ENCODE data around the gene SEC24D.
"Not testable (repeated sequence)": the region's sequence is repeated elsewhere in the genome, so short reads cannot be mapped to it uniquely, and the experiment has no call there.

The SEC24D gene

GRCh38 chr4:118777649-118778048 is 58.3 kb downstream of the SEC24D start:
- not testable (repeated sequence) for H3K27me3 ChIP-seq (ENCODE audit: insufficient read depth, low read length); H3K4me3 ChIP-seq (ENCODE audit: low read length); H3K9me3 ChIP-seq (ENCODE audit: insufficient read depth, low read depth, low read length); H3K36me3 ChIP-seq (ENCODE audit: insufficient read depth, low read depth, low read length); H3K27ac ChIP-seq (ENCODE audit: low read length); H3K9ac ChIP-seq (ENCODE audit: low read depth, low read length)
- H3K4me1 ChIP-seq (ENCODE audit: insufficient read depth, low read length) = peaks cover 17% of the 10 kb centered on the region

- H3K4me1 ChIP-seq (ENCODE audit: insufficient read depth, low read length) = peaks cover 19% of the 10 kb centered on the region
- H3K27ac ChIP-seq (ENCODE audit: low read length); H3K9ac ChIP-seq (ENCODE audit: low read depth, low read length); H3K27me3 ChIP-seq (ENCODE audit: insufficient read depth, low read length); H3K36me3 ChIP-seq (ENCODE audit: insufficient read depth, low read depth, low read length); H3K9me3 ChIP-seq (ENCODE audit: insufficient read depth, low read depth, low read length); H3K4me3 ChIP-seq (ENCODE audit: low read length): not testable (repeated sequence)
These were observed 58.8 kb downstream of the SEC24D start for GRCh38 chr4:118776955-118777640.

GRCh38 chr4:118776157-118776954 is 59.6 kb downstream of the SEC24D start:
- no peaks in the 10 kb centered on the region for H3K9me3 ChIP-seq (ENCODE audit: insufficient read depth, low read depth, low read length)
- H3K27ac ChIP-seq (ENCODE audit: low read length) = no peak overlapping the region
- peaks cover 19% of the 10 kb centered on the region for H3K4me1 ChIP-seq (ENCODE audit: insufficient read depth, low read length)
- H3K9ac ChIP-seq (ENCODE audit: low read depth, low read length) = no peak overlapping the region
- H3K4me3 ChIP-seq (ENCODE audit: low read length) = no peak overlapping the region
- H3K36me3 ChIP-seq (ENCODE audit: insufficient read depth, low read depth, low read length) = 0 out of 2 replicates have a peak, but pooled peaks cover under 1% of the 10 kb centered on the region
- no peaks in the 10 kb centered on the region for H3K27me3 ChIP-seq (ENCODE audit: insufficient read depth, low read length)

- H3K4me3 ChIP-seq (ENCODE audit: low read length) = no peak overlapping the region
- H3K9me3 ChIP-seq (ENCODE audit: insufficient read depth, low read depth, low read length) = no peaks in the 10 kb centered on the region
- no peaks in the 10 kb centered on the region for H3K27me3 ChIP-seq (ENCODE audit: insufficient read depth, low read length)
- peaks cover 19% of the 10 kb centered on the region for H3K4me1 ChIP-seq (ENCODE audit: insufficient read depth, low read length)
- H3K27ac ChIP-seq (ENCODE audit: low read length) = no peak overlapping the region
- no peak overlapping the region for H3K9ac ChIP-seq (ENCODE audit: low read depth, low read length)
- H3K36me3 ChIP-seq (ENCODE audit: insufficient read depth, low read depth, low read length) = peaks cover 8% of the 10 kb centered on the region; the same call in 1 of the 2 replicates
These were observed 60.5 kb downstream of the SEC24D start for GRCh38 chr4:118775405-118775804.

GRCh38 chr4:118774989-118775388 is 60.9 kb downstream of the SEC24D start:
- Histone ChIP-seq H3K9ac (ENCODE audit: low read depth, low read length) (no peak overlapping the region), H3K27me3 (ENCODE audit: insufficient read depth, low read length) (no peaks in the 10 kb centered on the region), H3K27ac (ENCODE audit: low read length) (no peak overlapping the region), H3K9me3 (ENCODE audit: insufficient read depth, low read depth, low read length) (no peaks in the 10 kb centered on the region), H3K4me3 (ENCODE audit: low read length) (no peak overlapping the region), H3K36me3 (ENCODE audit: insufficient read depth, low read depth, low read length) (peaks cover 12% of the 10 kb centered on the region; the same call in 1 of the 2 replicates), H3K4me1 (ENCODE audit: insufficient read depth, low read length) (peaks cover 19% of the 10 kb centered on the region)

GRCh38 chr4:118774321-118774720 is 61.6 kb downstream of the SEC24D start:
- H3K9ac ChIP-seq (ENCODE audit: low read depth, low read length) = no peak overlapping the region
- no peak overlapping the region for H3K4me3 ChIP-seq (ENCODE audit: low read length)
- H3K27me3 ChIP-seq (ENCODE audit: insufficient read depth, low read length) = no peaks in the 10 kb centered on the region
- peaks cover 19% of the 10 kb centered on the region; the same call in 1 of the 2 replicates for H3K36me3 ChIP-seq (ENCODE audit: insufficient read depth, low read depth, low read length)
- H3K9me3 ChIP-seq (ENCODE audit: insufficient read depth, low read depth, low read length) = no peaks in the 10 kb centered on the region
- peaks cover 19% of the 10 kb centered on the region for H3K4me1 ChIP-seq (ENCODE audit: insufficient read depth, low read length)
- H3K27ac ChIP-seq (ENCODE audit: low read length) = no peak overlapping the region

GRCh38 chr4:118773429-118773792 is 62.5 kb downstream of the SEC24D start:
- Histone ChIP-seq H3K27ac (ENCODE audit: low read length) (no peak overlapping the region), H3K9ac (ENCODE audit: low read depth, low read length) (no peak overlapping the region), H3K36me3 (ENCODE audit: insufficient read depth, low read depth, low read length) (peaks cover 25% of the 10 kb centered on the region), H3K27me3 (ENCODE audit: insufficient read depth, low read length) (no peaks in the 10 kb centered on the region), H3K9me3 (ENCODE audit: insufficient read depth, low read depth, low read length) (no peaks in the 10 kb centered on the region), H3K4me1 (ENCODE audit: insufficient read depth, low read length) (peaks cover 19% of the 10 kb centered on the region), H3K4me3 (ENCODE audit: low read length) (no peak overlapping the region)

GRCh38 chr4:118772767-118773428 is 63.0 kb downstream of the SEC24D start:
- Histone ChIP-seq H3K36me3 (ENCODE audit: insufficient read depth, low read depth, low read length) (peaks cover 30% of the 10 kb centered on the region), H3K4me1 (ENCODE audit: insufficient read depth, low read length) (peaks cover 19% of the 10 kb centered on the region), H3K27me3 (ENCODE audit: insufficient read depth, low read length) (no peaks in the 10 kb centered on the region), H3K27ac (ENCODE audit: low read length) (no peak overlapping the region), H3K9me3 (ENCODE audit: insufficient read depth, low read depth, low read length) (no peaks in the 10 kb centered on the region), H3K9ac (ENCODE audit: low read depth, low read length) (no peak overlapping the region), H3K4me3 (ENCODE audit: low read length) (no peak overlapping the region)

GRCh38 chr4:118772081-118772766 is 63.7 kb downstream of the SEC24D start:
- Histone ChIP-seq H3K36me3 (ENCODE audit: insufficient read depth, low read depth, low read length) (peaks cover 37% of the 10 kb centered on the region), H3K27me3 (ENCODE audit: insufficient read depth, low read length) (no peaks in the 10 kb centered on the region), H3K4me3 (ENCODE audit: low read length) (no peak overlapping the region), H3K9me3 (ENCODE audit: insufficient read depth, low read depth, low read length) (no peaks in the 10 kb centered on the region), H3K9ac (ENCODE audit: low read depth, low read length) (no peak overlapping the region), H3K27ac (ENCODE audit: low read length) (no peak overlapping the region), H3K4me1 (ENCODE audit: insufficient read depth, low read length) (peaks cover 19% of the 10 kb centered on the region)

- no peak overlapping the region for H3K4me3 ChIP-seq (ENCODE audit: low read length)
- no peaks in the 10 kb centered on the region for H3K27me3 ChIP-seq (ENCODE audit: insufficient read depth, low read length)
- no peak overlapping the region for H3K9ac ChIP-seq (ENCODE audit: low read depth, low read length)
- H3K4me1 ChIP-seq (ENCODE audit: insufficient read depth, low read length) = peaks cover 19% of the 10 kb centered on the region
- H3K27ac ChIP-seq (ENCODE audit: low read length) = no peak overlapping the region
- H3K36me3 ChIP-seq (ENCODE audit: insufficient read depth, low read depth, low read length) = peaks cover 51% of the 10 kb centered on the region
- H3K9me3 ChIP-seq (ENCODE audit: insufficient read depth, low read depth, low read length) = no peaks in the 10 kb centered on the region
These were observed 65.2 kb downstream of the SEC24D start for GRCh38 chr4:118770741-118771187.

- H3K4me1 ChIP-seq (ENCODE audit: insufficient read depth, low read length) = peaks cover 9% of the 10 kb centered on the region; the same call in 1 of the 2 replicates
- no peak overlapping the region for H3K27ac ChIP-seq (ENCODE audit: low read length)
- peaks cover 67% of the 10 kb centered on the region for H3K36me3 ChIP-seq (ENCODE audit: insufficient read depth, low read depth, low read length)
- H3K4me3 ChIP-seq (ENCODE audit: low read length) = no peak overlapping the region
- no peaks in the 10 kb centered on the region for H3K9me3 ChIP-seq (ENCODE audit: insufficient read depth, low read depth, low read length)
- no peak overlapping the region for H3K9ac ChIP-seq (ENCODE audit: low read depth, low read length)
- H3K27me3 ChIP-seq (ENCODE audit: insufficient read depth, low read length) = no peaks in the 10 kb centered on the region
These were observed 66.8 kb downstream of the SEC24D start for GRCh38 chr4:118769161-118769560.

All from iPS-20b (cell line).